Left lung (tissue), 10 donors: ENCODE measurements around the gene PLXNA3. TPM values are rescaled to one million over a fixed set of nuclear protein-coding genes. Genes with fewer than 3 reads are reported as not detected.

Experiments used
- ATAC-seq: fragments of 200-7000 bp; cut with Tn5 transposase; one replicate; pipeline ENCODE4 v1.9.1; 2020; ENCODE audit warnings: moderate library complexity
- DNase-seq, 4 donors: peaks; one replicate each; pipeline ENCODE4 v3.0.0-alpha.2; 2013 to 2020
- H3K27ac ChIP-seq, 2 donors: fragments of 200-600 bp; sonication (generic) in 1 of 2; one replicate each; pipeline versions ENCODE4 v1.5.0 to v1.8.0; 2020 to 2021
- H3K27me3 ChIP-seq, 2 donors: fragments of 200-600 bp; sonication (generic) in 1 of 2; one replicate each; pipeline versions ENCODE4 v1.5.0 to v1.8.0; 2020 to 2021
- H3K36me3 ChIP-seq, 2 donors: fragments of 200-600 bp; sonication (generic) in 1 of 2; one replicate each; pipeline versions ENCODE4 v1.5.0 to v1.8.0; 2020 to 2021
- H3K4me1 ChIP-seq, 2 donors: fragments of 200-600 bp; one replicate each; pipeline ENCODE4 v1.8.0; 2021
- H3K4me3 ChIP-seq, 2 donors: fragments of 200-600 bp; sonication (generic) in 1 of 2; one replicate each; pipeline versions ENCODE4 v1.5.0 to v1.8.0; 2020 to 2021; ENCODE audit warnings: mild to moderate bottlenecking in 1 of 2
- H3K9me3 ChIP-seq, 2 donors: fragments of 200-600 bp; sonication (generic) in 1 of 2; one replicate each; pipeline versions ENCODE4 v1.5.0 to v1.8.0; 2020 to 2021
- CTCF ChIP-seq, 2 donors: fragments of 200-600 bp; sonication (generic) in 1 of 2; IDR thresholded peaks; one replicate each; pipeline versions ENCODE4 v1.5.0 to v1.8.0; 2021; ENCODE audit warnings: antibody characterized with exemption in 2 of 2
- intact Hi-C, 2 donors: fragments of 100-400 bp; cut with DNase I; formaldehyde crosslinking; loops; one replicate each; pipeline versions ENCODE4 v1.11.2 to v1.14.2; 2022
- polyA plus RNA-seq, 6 donors: library from polyadenylated mRNA; unstranded; fragments of 120-200 nt; gene quantifications; one replicate each; pipeline ENCODE4 v1.2.1, GENCODE V29; 2013; ENCODE audit not compliant: insufficient read length in 6 of 6
- total RNA-seq, 2 donors: library from RNA; stranded (reverse); fragmentation: NEBNext Ultra II Directional; extraction: Animal tissue kit (Norgen Biotek cat#: 25700); gene quantifications; one replicate each; pipeline ENCODE4 v1.2.1, GENCODE V29; 2021
- donor health status: DM: no; HTN: yes; CAD: no.
- donor health status: DM: no; HTN: no; CAD: no.

PLXNA3 gene
- total and polyA plus RNA-seq, 8 donors: 48.7 to 83.6 (median 60.9) TPM

GRCh38 chrX:154436983-154437752 is 20.9 kb upstream of the PLXNA3 start, which contains the start of gene GDI1:
Gene GDI1, plus strand, starts transcription at chrX:154437154. Its CDS starts 101 bp downstream, at chrX:154437255.
- DNase-seq (peak in 3 of 4 donors; percentile 28 to 85 (median 46)), ATAC-seq (peak; percentile 69)
- no peak for TF ChIP-seq CTCF (IDR thresholded peaks at IDR 0.05)
- Histone ChIP-seq H3K9me3 (no peaks in the 10 kb centered on the region), H3K36me3 (peaks cover 0 to 71% of the 10 kb centered on the region in 2 donors), H3K27ac (peak within 1 kb of the TSS; percentile 75 to 76), H3K4me1 (peaks cover 0 to 22% of the 10 kb centered on the region in 2 donors), H3K27me3 (no peaks in the 10 kb centered on the region), H3K4me3 (peak within 1 kb of the TSS; percentile 46 to 84)
- intact Hi-C loops: no loop called here

GRCh38 chrX:154437971-154438893 is 19.8 kb upstream of the PLXNA3 start:
- peak overlapping the region in 1 of 2 donors; percentile 44 for H3K27ac ChIP-seq
- TF ChIP-seq CTCF (IDR thresholded peaks at IDR 0.05): no peak
- H3K27me3 ChIP-seq: no peaks in the 10 kb centered on the region
- H3K9me3 ChIP-seq: no peaks in the 10 kb centered on the region
- H3K4me3 ChIP-seq: peak overlapping the region; percentile 46 to 84
- peaks cover 0 to 66% of the 10 kb centered on the region in 2 donors for H3K36me3 ChIP-seq
- intact Hi-C loops: no loop called here
- no peak for DNase-seq
- ATAC-seq: no peak
- peaks cover 0 to 21% of the 10 kb centered on the region in 2 donors for H3K4me1 ChIP-seq

- intact Hi-C loops: no loop called here
- Histone ChIP-seq H3K4me3 (no peak overlapping the region), H3K27ac (no peak overlapping the region), H3K9me3 (no peaks in the 10 kb centered on the region), H3K4me1 (peaks cover 0 to 25% of the 10 kb centered on the region in 2 donors), H3K36me3 (peaks cover 0 to 50% of the 10 kb centered on the region in 2 donors), H3K27me3 (no peaks in the 10 kb centered on the region)
- no peak for TF ChIP-seq CTCF (IDR thresholded peaks at IDR 0.05)
- DNase-seq (no peak), ATAC-seq (no peak)
These were observed 18.2 kb upstream of the PLXNA3 start for GRCh38 chrX:154439841-154440240.

- H3K4me1 ChIP-seq: peaks cover 0 to 33% of the 10 kb centered on the region in 2 donors
- no peaks in the 10 kb centered on the region for H3K27me3 ChIP-seq
- H3K27ac ChIP-seq: no peak overlapping the region
- no peak for DNase-seq
- peaks cover 0 to 41% of the 10 kb centered on the region in 2 donors for H3K36me3 ChIP-seq
- no peak for ATAC-seq
- intact Hi-C loops: no loop called here
- H3K4me3 ChIP-seq: no peak overlapping the region
- H3K9me3 ChIP-seq: no peaks in the 10 kb centered on the region
- no peak for TF ChIP-seq CTCF (IDR thresholded peaks at IDR 0.05)
These were observed 17.3 kb upstream of the PLXNA3 start for GRCh38 chrX:154440623-154441357.
